H9 (cell line): Measurements from ENCODE around the gene ATP8B2. TPM values are rescaled to one million over a fixed set of nuclear protein-coding genes. Genes with fewer than 3 reads are reported as not detected.
"Not testable (repeated sequence)": the region's sequence is repeated elsewhere in the genome, so short reads cannot be mapped to it uniquely, and the experiment has no call there.

Experiments
- DNase-seq: peaks from one replicate; pipeline ENCODE4 v3.0.0-alpha.2; 2017
- H2AFZ ChIP-seq: one replicate; pipeline ENCODE4 v1.6.1; 2013; ENCODE audit warnings: mild to moderate bottlenecking, low read length, control low read depth, moderate library complexity
- H2AK5ac ChIP-seq: 2 replicates; pipeline ENCODE4 v1.6.1; 2013; ENCODE audit warnings: low read length, control low read depth, mixed read lengths; ENCODE audit not compliant: insufficient read length
- H2BK120ac ChIP-seq: one replicate; pipeline ENCODE4 v1.6.1; 2013; ENCODE audit warnings: low read depth, mild to moderate bottlenecking, low read length, control low read depth, inconsistent platforms; ENCODE audit not compliant: poor library complexity, severe bottlenecking
- H2BK12ac ChIP-seq: 2 replicates; pipeline ENCODE4 v1.6.1; 2013; ENCODE audit warnings: low read length, control low read depth, mixed read lengths, low read depth; ENCODE audit not compliant: insufficient read length
- H2BK15ac ChIP-seq: 2 replicates; pipeline ENCODE4 v1.6.1; 2013; ENCODE audit warnings: low read depth, low read length, control low read depth
- H2BK20ac ChIP-seq: one replicate; pipeline ENCODE4 v1.6.1; 2013; ENCODE audit warnings: low read depth, mild to moderate bottlenecking, low read length, control low read depth, inconsistent platforms; ENCODE audit not compliant: poor library complexity, severe bottlenecking
- H2BK5ac ChIP-seq: 2 replicates; pipeline ENCODE4 v1.6.1; 2013; ENCODE audit warnings: low read length, control low read depth, mixed read lengths; ENCODE audit not compliant: insufficient read length
- H3K14ac ChIP-seq: 2 replicates; pipeline ENCODE4 v1.6.1; 2013; ENCODE audit warnings: low read length, control low read depth; ENCODE audit not compliant: insufficient read depth
- H3K18ac ChIP-seq: 2 replicates; pipeline ENCODE4 v1.6.1; 2013; ENCODE audit warnings: low read depth, mild to moderate bottlenecking, mixed read lengths, low read length, control low read depth; ENCODE audit not compliant: insufficient read length
- H3K23ac ChIP-seq: 2 replicates; pipeline ENCODE4 v1.6.1; 2013; ENCODE audit warnings: low read length, control low read depth, mixed read lengths, low read depth; ENCODE audit not compliant: insufficient read length
- H3K23me2 ChIP-seq: 2 replicates; pipeline ENCODE4 v1.6.1; 2013; ENCODE audit warnings: low read depth, mild to moderate bottlenecking, mixed read lengths, low read length, control low read depth; ENCODE audit not compliant: insufficient read length, poor library complexity, severe bottlenecking
- H3K27ac ChIP-seq: 2 replicates; pipeline ENCODE4 v1.5.1; 2013; ENCODE audit warnings: low read length, control low read depth, mixed read lengths, low read depth; ENCODE audit not compliant: insufficient read length
- H3K27me3 ChIP-seq: 2 replicates; pipeline ENCODE4 v1.6.1; 2013; ENCODE audit warnings: low read length, control low read depth, inconsistent platforms; ENCODE audit not compliant: insufficient read depth
- H3K4ac ChIP-seq: 2 replicates; pipeline ENCODE4 v1.6.1; 2013; ENCODE audit warnings: low read depth, mild to moderate bottlenecking, control low read depth, inconsistent platforms, low read length, moderate library complexity
- H3K4me1 ChIP-seq: 2 replicates; pipeline ENCODE4 v1.6.1; 2013; ENCODE audit warnings: low read length, control low read depth, inconsistent platforms; ENCODE audit not compliant: insufficient read depth
- H3K4me2 ChIP-seq: 2 replicates; pipeline ENCODE4 v1.6.1; 2013; ENCODE audit warnings: low read length, control low read depth, mixed read lengths; ENCODE audit not compliant: insufficient read length, insufficient read depth
- H3K56ac ChIP-seq: 2 replicates; pipeline ENCODE4 v1.6.1; 2013; ENCODE audit warnings: low read depth, mild to moderate bottlenecking, mixed read lengths, low read length, control low read depth; ENCODE audit not compliant: insufficient read length
- H3K79me1 ChIP-seq: 2 replicates; pipeline ENCODE4 v1.6.1; 2013; ENCODE audit warnings: low read depth, mild to moderate bottlenecking, moderate library complexity, low read length, control low read depth, inconsistent platforms; ENCODE audit not compliant: insufficient read depth, poor library complexity, severe bottlenecking
- H3K79me2 ChIP-seq: 2 replicates; pipeline ENCODE4 v1.6.1; 2013; ENCODE audit warnings: low read length, control low read depth, inconsistent platforms; ENCODE audit not compliant: insufficient read depth
- H3K9ac ChIP-seq: 2 replicates; pipeline ENCODE4 v1.6.1; 2013; ENCODE audit warnings: low read length, control low read depth, mixed read lengths; ENCODE audit not compliant: insufficient read length; ENCODE audit errors: extremely low read depth
- H3K9me3 ChIP-seq: one replicate; pipeline ENCODE4 v1.6.1; 2013; ENCODE audit warnings: low read depth, low read length, inconsistent platforms; ENCODE audit not compliant: control insufficient read depth
- H3T11ph ChIP-seq: one replicate; pipeline ENCODE4 v1.6.1; 2013; ENCODE audit warnings: mild to moderate bottlenecking, low read length, control low read depth, inconsistent platforms
- H4K20me1 ChIP-seq: one replicate; pipeline ENCODE4 v1.6.1; 2013; ENCODE audit not compliant: control insufficient read depth, insufficient read length, insufficient read depth
- H4K5ac ChIP-seq: 2 replicates; pipeline ENCODE4 v1.6.1; 2013; ENCODE audit warnings: low read depth, mild to moderate bottlenecking, mixed read lengths, low read length, control low read depth; ENCODE audit not compliant: insufficient read length
- H4K8ac ChIP-seq: replicated peaks from 2 replicates; pipeline ENCODE4 v1.6.1; 2013; ENCODE audit warnings: low read length, control low read depth, mixed read lengths, low read depth; ENCODE audit not compliant: insufficient read length
- H4K91ac ChIP-seq: 2 replicates; pipeline ENCODE4 v1.6.1; 2013; ENCODE audit warnings: low read depth, mild to moderate bottlenecking, moderate library complexity, mixed read lengths, low read length, control low read depth; ENCODE audit not compliant: insufficient read length
- H3K27ac Mint-ChIP-seq, 3 experiments: 2 replicates in 2 of 3; 3 replicates in 1 of 3; pipeline ENCODE4 v1.8.0; 2020 to 2021; ENCODE audit warnings: mixed read lengths in 3 of 3, mild to moderate bottlenecking in 1 of 3, moderate library complexity in 1 of 3
- H3K27me3 Mint-ChIP-seq: 2 replicates; pipeline ENCODE4 v1.8.0; 2021; ENCODE audit warnings: low read depth, mild to moderate bottlenecking, moderate library complexity, mixed read lengths
- H3K36me3 Mint-ChIP-seq, 3 experiments: 2 replicates in 2 of 3; 3 replicates in 1 of 3; pipeline ENCODE4 v1.8.0; 2020 to 2021; ENCODE audit warnings: low read depth in 3 of 3, mixed read lengths in 3 of 3; ENCODE audit not compliant: insufficient read depth in 1 of 3
- H3K4me1 Mint-ChIP-seq, 2 experiments: 2 replicates each; pipeline ENCODE4 v1.8.0; 2020; ENCODE audit warnings: mixed read lengths in 2 of 2
- H3K4me3 Mint-ChIP-seq, 2 experiments: 2 replicates in 1 of 2; 3 replicates in 1 of 2; pipeline ENCODE4 v1.8.0; 2020 to 2021; ENCODE audit warnings: mild to moderate bottlenecking in 2 of 2, mixed read lengths in 2 of 2, moderate library complexity in 1 of 2
- H3K9me3 Mint-ChIP-seq, 2 experiments: 2 replicates in 1 of 2; 3 replicates in 1 of 2; pipeline ENCODE4 v1.8.0; 2020; ENCODE audit warnings: mild to moderate bottlenecking in 2 of 2, mixed read lengths in 2 of 2, moderate library complexity in 1 of 2
- CTCF ChIP-seq: fragments of 200-600 bp; sonication (generic); conservative IDR thresholded peaks from 3 replicates; pipeline ENCODE4 v1.8.0; 2021; ENCODE audit warnings: antibody characterized with exemption, mild to moderate bottlenecking
- WGBS: extraction: QIAGEN DNeasy Blood & Tissue Kit; methylation state at CpG from one replicate; pipeline ENCODE4 v1.1.7; 2013; ENCODE audit warnings: missing lambda C conversion rate, low lambda C conversion rate, mixed read lengths; ENCODE audit not compliant: insufficient read length; ENCODE audit errors: extremely low coverage; 5-methylcytosine and 5-hydroxymethylcytosine counted together
- total RNA-seq: library from RNA; stranded (reverse); gene quantifications from 2 replicates; pipeline ENCODE4 v1.2.1, GENCODE V29; 2021

Gene ATP8B2
- total RNA-seq, 1 experiment from 2014 or later, result 37.6 TPM

DNA sequence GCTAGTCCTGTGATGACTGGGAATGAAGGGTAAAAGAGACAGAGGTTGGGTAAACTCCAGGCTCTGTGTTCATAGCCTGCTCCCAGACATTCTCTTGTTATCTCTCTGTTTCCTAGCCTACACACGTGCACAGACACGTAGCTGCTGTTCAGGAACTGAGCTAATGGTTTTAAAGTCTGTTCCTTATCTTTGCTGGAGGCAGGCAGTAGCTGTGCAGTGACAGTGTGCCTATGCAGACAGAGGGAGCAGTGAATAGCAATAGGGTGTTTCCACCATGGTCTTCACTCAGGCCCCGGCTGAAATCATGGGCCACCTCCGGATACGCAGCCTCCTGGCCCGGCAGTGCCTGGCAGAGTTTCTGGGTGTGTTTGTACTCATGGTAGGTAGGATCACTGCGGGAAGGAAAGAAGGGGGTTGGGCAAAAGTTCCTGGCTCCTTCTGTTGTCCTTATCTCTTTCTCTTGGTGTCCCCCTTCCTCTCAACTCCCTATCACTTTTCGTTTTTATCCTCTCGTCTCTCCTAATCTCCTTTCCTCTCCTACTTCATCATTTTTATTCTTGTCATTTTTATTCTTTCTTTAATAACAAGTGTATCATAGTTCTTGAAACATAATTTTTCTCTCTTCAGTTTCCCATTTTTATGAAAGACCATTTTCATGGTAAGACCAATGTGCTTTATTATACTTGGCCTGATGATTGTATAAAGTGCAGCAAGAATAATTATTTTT, 4.3 kb upstream of the ATP8B2 start, which contains the start of gene AQP10:
Gene AQP10, plus strand, starts transcription at position 212 of the 727 bp plus-strand sequence. Its CDS starts 63 bp downstream, at position 275.
- Mint-ChIP-seq H3K4me3 (no peak within 1 kb of the TSS), H3K36me3 (no peaks in the 10 kb centered on the region; a peak in 2 of 7 replicates), H3K27me3 (peaks cover 27% of the 10 kb centered on the region), H3K4me1 (peaks cover 0 to 2% of the 10 kb centered on the region in 2 experiments; a peak in 2 of 4 replicates), H3K9me3 (peaks cover 16 to 18% of the 10 kb centered on the region in 2 experiments), H3K27ac (no peak within 1 kb of the TSS)
- Histone ChIP-seq H3K27me3 (no peaks in the 10 kb centered on the region), H2BK12ac (no peak within 1 kb of the TSS), H2BK120ac (no peak within 1 kb of the TSS), H3K79me2 (no peaks in the 10 kb centered on the region), H3K4me2 (no peak within 1 kb of the TSS), H4K91ac (no peak within 1 kb of the TSS), H3K56ac (no peak within 1 kb of the TSS), H4K5ac (no peak within 1 kb of the TSS), H3T11ph (no peak within 1 kb of the TSS), H2AFZ (no peak within 1 kb of the TSS), H2AK5ac (no peak within 1 kb of the TSS), H3K9ac (no peak within 1 kb of the TSS), H2BK5ac (no peak within 1 kb of the TSS), H3K23me2 (no peaks in the 10 kb centered on the region), H3K4me1 (no peaks in the 10 kb centered on the region), H2BK15ac (no peak within 1 kb of the TSS), H3K4ac (no peak within 1 kb of the TSS), H3K9me3 (no peaks in the 10 kb centered on the region), H4K8ac (no peak within 1 kb of the TSS), H3K79me1 (no peaks in the 10 kb centered on the region), H3K27ac (no peak within 1 kb of the TSS), H3K23ac (no peak within 1 kb of the TSS), H4K20me1 (no peaks in the 10 kb centered on the region), H3K14ac (no peak within 1 kb of the TSS), H3K18ac (no peak within 1 kb of the TSS), H2BK20ac (no peak within 1 kb of the TSS)
- no peak for TF ChIP-seq CTCF
- WGBS, result 100% methylated on average over 2 of the region's 9 CpGs
- DNase-seq, result no peak

DNA sequence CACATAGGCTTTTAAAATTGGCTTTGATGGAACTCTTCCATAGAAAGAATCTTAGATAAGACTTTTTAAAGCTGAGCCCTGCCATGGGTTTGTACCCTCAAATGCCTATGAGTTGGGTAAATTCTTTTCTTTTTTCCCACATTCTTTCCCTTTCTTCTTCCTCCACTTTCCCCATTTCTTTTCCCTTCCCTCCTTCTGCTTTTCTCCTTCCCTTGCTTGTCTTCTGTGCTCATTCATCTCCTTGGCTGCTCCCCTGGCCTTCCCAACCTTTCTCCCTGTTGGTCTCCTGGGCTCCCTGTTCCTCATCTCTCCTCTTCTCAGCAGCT, 3.8 kb upstream of the ATP8B2 start:
- not testable (repeated sequence) for H3K36me3 Mint-ChIP-seq, H3K79me2 ChIP-seq, H3K14ac ChIP-seq, H3K79me1 ChIP-seq, H4K91ac ChIP-seq, H3K9ac ChIP-seq, H4K8ac ChIP-seq, H3K23me2 ChIP-seq, H2BK20ac ChIP-seq, H2AK5ac ChIP-seq, H3K27ac Mint-ChIP-seq, H3K4me1 Mint-ChIP-seq, H2BK12ac ChIP-seq, H3K27ac ChIP-seq, H4K20me1 ChIP-seq, H2BK5ac ChIP-seq, DNase-seq, H3K9me3 ChIP-seq, H3K4me3 Mint-ChIP-seq, H2AFZ ChIP-seq, H3K4ac ChIP-seq, H4K5ac ChIP-seq, H2BK120ac ChIP-seq, H3K27me3 ChIP-seq, H3K56ac ChIP-seq, H3K18ac ChIP-seq, H3K23ac ChIP-seq, H3K4me2 ChIP-seq, H3T11ph ChIP-seq, H2BK15ac ChIP-seq, H3K4me1 ChIP-seq
- H3K9me3 Mint-ChIP-seq, result peaks cover 12 to 14% of the 10 kb centered on the region in 2 experiments
- peaks cover 27% of the 10 kb centered on the region for H3K27me3 Mint-ChIP-seq
